Dendritic cell treated with granulocyte-macrophage colony-stimulating factor and Interleukin-4, amounts not matched to agents 40 ng/mL and 50 ng/mL, for 4 days (primary cell): ENCODE results near the gene ST3GAL3.

Source experiments
- H3K27ac Mint-ChIP-seq: one replicate; pipeline ENCODE4 v1.8.0; 2022; ENCODE audit warnings: mild to moderate bottlenecking, mixed read lengths
- H3K27me3 Mint-ChIP-seq: one replicate; pipeline ENCODE4 v1.8.0; 2022; ENCODE audit warnings: mild to moderate bottlenecking, mixed read lengths
- H3K36me3 Mint-ChIP-seq: one replicate; pipeline ENCODE4 v1.8.0; 2022; ENCODE audit warnings: low read depth, mixed read lengths
- H3K4me1 Mint-ChIP-seq: one replicate; pipeline ENCODE4 v1.8.0; 2022; ENCODE audit warnings: low read depth, mixed read lengths
- H3K4me3 Mint-ChIP-seq: one replicate; pipeline ENCODE4 v1.8.0; 2022; ENCODE audit warnings: mild to moderate bottlenecking, moderate library complexity, mixed read lengths
- H3K9me3 Mint-ChIP-seq: one replicate; pipeline ENCODE4 v1.8.0; 2022; ENCODE audit warnings: mixed read lengths
- intact Hi-C: fragments of 100-400 bp; cut with micrococcal nuclease; formaldehyde crosslinking; loops from one replicate; pipeline ENCODE4 v1.15.0; 2022

The ST3GAL3 gene

GRCh38 chr1:43965316-43965715, 258.0 kb downstream of the ST3GAL3 start:
- Mint-ChIP-seq H3K9me3 (no peaks in the 10 kb centered on the region), H3K4me3 (no peak overlapping the region), H3K4me1 (peaks cover 15% of the 10 kb centered on the region), H3K27me3 (no peaks in the 10 kb centered on the region), H3K27ac (no peak overlapping the region), H3K36me3 (peaks cover 23% of the 10 kb centered on the region)
- intact Hi-C loops = no loop called here

GRCh38 chr1:43968348-43968948, 261.1 kb downstream of the ST3GAL3 start:
- Mint-ChIP-seq H3K27me3 (no peaks in the 10 kb centered on the region), H3K4me1 (peaks cover 23% of the 10 kb centered on the region), H3K36me3 (peaks cover 19% of the 10 kb centered on the region), H3K27ac (no peak overlapping the region), H3K9me3 (no peaks in the 10 kb centered on the region), H3K4me3 (no peak overlapping the region)
- intact Hi-C loops = no loop called here

- H3K4me1 Mint-ChIP-seq = peaks cover 32% of the 10 kb centered on the region
- H3K9me3 Mint-ChIP-seq = no peaks in the 10 kb centered on the region
- intact Hi-C loops = loop anchor here (1.0 kb wide), 1 partner anchor 23 kb away; the partner anchor contains the start of gene IPO13
- peak overlapping the region; percentile 41 for H3K4me3 Mint-ChIP-seq
- H3K36me3 Mint-ChIP-seq = peaks cover 22% of the 10 kb centered on the region
- no peak overlapping the region for H3K27ac Mint-ChIP-seq
- no peaks in the 10 kb centered on the region for H3K27me3 Mint-ChIP-seq
Observed at GRCh38 chr1:43969416-43969745, 262.0 kb downstream of the ST3GAL3 start.

GRCh38 chr1:43969746-43970466, 262.6 kb downstream of the ST3GAL3 start, which contains the start of gene DPH2:
DPH2 (plus strand) TSS chr1:43970010; CDS start chr1:43970176, 166 bp downstream.
- H3K4me1 Mint-ChIP-seq = peaks cover 34% of the 10 kb centered on the region
- intact Hi-C loops = loop anchor here (1.0 kb wide), 1 partner anchor 24 kb away; the partner anchor contains the start of gene IPO13
- peak within 1 kb of the TSS; percentile 83 for H3K4me3 Mint-ChIP-seq
- H3K9me3 Mint-ChIP-seq = no peaks in the 10 kb centered on the region
- no peaks in the 10 kb centered on the region for H3K27me3 Mint-ChIP-seq
- H3K27ac Mint-ChIP-seq = peak within 1 kb of the TSS; percentile 82
- peaks cover 27% of the 10 kb centered on the region for H3K36me3 Mint-ChIP-seq

GRCh38 chr1:43970502-43970901, 263.2 kb downstream of the ST3GAL3 start:
- Mint-ChIP-seq H3K27ac (peak overlapping the region; percentile 82), H3K4me1 (peaks cover 34% of the 10 kb centered on the region), H3K4me3 (peak overlapping the region; percentile 83), H3K27me3 (no peaks in the 10 kb centered on the region), H3K36me3 (peaks cover 33% of the 10 kb centered on the region), H3K9me3 (no peaks in the 10 kb centered on the region)
- intact Hi-C loops = no loop called here

DNA sequence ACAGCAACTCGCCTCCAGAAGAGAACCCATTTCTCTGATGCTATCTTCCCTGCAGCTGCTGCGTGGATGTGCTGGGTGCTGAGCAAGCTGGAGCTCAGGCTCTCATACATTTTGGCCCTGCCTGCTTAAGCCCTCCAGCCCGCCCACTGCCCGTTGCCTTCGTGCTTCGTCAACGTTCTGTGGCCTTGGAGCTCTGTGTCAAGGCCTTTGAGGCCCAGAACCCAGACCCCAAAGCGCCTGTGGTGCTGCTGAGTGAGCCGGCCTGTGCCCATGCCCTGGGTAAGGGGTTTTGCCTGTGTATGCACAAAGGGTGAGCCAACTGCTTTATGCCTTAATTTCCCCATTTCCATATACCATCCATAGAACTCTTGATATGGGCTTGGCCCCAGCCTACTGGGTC, 263.6 kb downstream of the ST3GAL3 start:
- Mint-ChIP-seq H3K4me1 (peaks cover 39% of the 10 kb centered on the region), H3K27me3 (no peaks in the 10 kb centered on the region), H3K9me3 (no peaks in the 10 kb centered on the region), H3K27ac (no peak overlapping the region), H3K4me3 (peak overlapping the region; percentile 83), H3K36me3 (peaks cover 37% of the 10 kb centered on the region)
- intact Hi-C loops = no loop called here

- H3K9me3 Mint-ChIP-seq = no peaks in the 10 kb centered on the region
- no peak overlapping the region for H3K27ac Mint-ChIP-seq
- H3K4me3 Mint-ChIP-seq = no peak overlapping the region
- no peaks in the 10 kb centered on the region for H3K27me3 Mint-ChIP-seq
- intact Hi-C loops = no loop called here
- H3K4me1 Mint-ChIP-seq = peaks cover 44% of the 10 kb centered on the region
- H3K36me3 Mint-ChIP-seq = peaks cover 43% of the 10 kb centered on the region
Observed at GRCh38 chr1:43971336-43971980, 264.1 kb downstream of the ST3GAL3 start.

DNA sequence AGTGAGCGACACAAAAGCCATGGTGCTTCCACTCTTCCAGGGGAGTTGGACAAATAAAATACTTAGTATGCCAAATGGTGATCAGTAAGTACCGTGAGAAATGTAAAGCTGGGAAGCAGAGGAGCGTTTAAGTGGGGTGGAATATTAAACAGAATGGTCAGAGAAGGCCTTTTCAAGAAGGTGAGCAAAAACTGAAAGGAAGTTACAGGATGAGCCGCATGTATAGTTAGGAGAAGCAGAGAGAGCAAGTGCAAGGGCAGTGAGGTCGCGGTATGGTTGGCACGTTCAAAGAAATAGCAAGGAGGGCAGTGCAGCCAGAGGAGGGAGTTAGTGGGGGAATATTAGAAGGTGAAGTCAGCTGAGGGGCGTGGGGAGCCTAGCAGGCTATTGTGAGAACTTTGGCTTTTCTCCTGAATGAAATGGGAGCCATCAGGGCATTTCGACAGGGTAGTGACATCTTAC, 266.7 kb downstream of the ST3GAL3 start:
- Mint-ChIP-seq H3K27ac (peak overlapping the region; percentile 86), H3K4me3 (peak overlapping the region; percentile 86), H3K27me3 (no peaks in the 10 kb centered on the region), H3K4me1 (peaks cover 68% of the 10 kb centered on the region), H3K36me3 (peaks cover 67% of the 10 kb centered on the region), H3K9me3 (no peaks in the 10 kb centered on the region)
- intact Hi-C loops = loop anchor here (1.0 to 2.0 kb wide), 2 partner anchors 17 to 28 kb away; partner anchors contain the start of genes CCDC24 and IPO13

GRCh38 chr1:43974443-43975248, 267.3 kb downstream of the ST3GAL3 start, which contains the start of gene ATP6V0B:
ATP6V0B (plus strand) TSS chr1:43974960; CDS start chr1:43975041, 81 bp downstream.
- peaks cover 65% of the 10 kb centered on the region for H3K4me1 Mint-ChIP-seq
- H3K27ac Mint-ChIP-seq = peak within 1 kb of the TSS; percentile 86
- peak within 1 kb of the TSS; percentile 86 for H3K4me3 Mint-ChIP-seq
- no peaks in the 10 kb centered on the region for H3K27me3 Mint-ChIP-seq
- intact Hi-C loops = loop anchor here (1.0 to 2.0 kb wide), 2 partner anchors 16 to 28 kb away; partner anchors contain the start of genes CCDC24 and IPO13
- H3K36me3 Mint-ChIP-seq = peaks cover 67% of the 10 kb centered on the region
- no peaks in the 10 kb centered on the region for H3K9me3 Mint-ChIP-seq

- Mint-ChIP-seq H3K9me3 (no peaks in the 10 kb centered on the region), H3K27me3 (no peaks in the 10 kb centered on the region), H3K27ac (peak overlapping the region; percentile 86), H3K4me1 (peaks cover 67% of the 10 kb centered on the region), H3K36me3 (peaks cover 61% of the 10 kb centered on the region), H3K4me3 (peak overlapping the region; percentile 86)
- intact Hi-C loops = loop anchor here (2.0 kb wide), 1 partner anchor 15 kb away; the partner anchor contains the start of gene CCDC24
Observed at GRCh38 chr1:43975249-43975961, 268.1 kb downstream of the ST3GAL3 start.

- intact Hi-C loops = no loop called here
- H3K27me3 Mint-ChIP-seq = no peaks in the 10 kb centered on the region
- no peaks in the 10 kb centered on the region for H3K9me3 Mint-ChIP-seq
- peak overlapping the region; percentile 86 for H3K4me3 Mint-ChIP-seq
- H3K4me1 Mint-ChIP-seq = peaks cover 67% of the 10 kb centered on the region
- H3K36me3 Mint-ChIP-seq = peaks cover 61% of the 10 kb centered on the region
- peak overlapping the region; percentile 86 for H3K27ac Mint-ChIP-seq
Observed at GRCh38 chr1:43976045-43976444, 268.7 kb downstream of the ST3GAL3 start.

GRCh38 chr1:43976890-43977289, 269.6 kb downstream of the ST3GAL3 start:
- Mint-ChIP-seq H3K36me3 (peaks cover 59% of the 10 kb centered on the region), H3K4me1 (peaks cover 64% of the 10 kb centered on the region), H3K27ac (peak overlapping the region; percentile 27), H3K4me3 (peak overlapping the region; percentile 86), H3K27me3 (no peaks in the 10 kb centered on the region), H3K9me3 (no peaks in the 10 kb centered on the region)
- intact Hi-C loops = no loop called here
